GM10248 (cell line): ENCODE measurements around the gene DNAJC5.

ENCODE experiments used
- CTCF ChIA-PET: fragments of 300-600 bp; sonication (Branson Sonifier 250); formaldehyde crosslinking; extraction: SDS; loops from one replicate; lab custom pipeline; 2021; ENCODE audit warnings: antibody characterized with exemption; lab: Yijun Ruan, JAX
- POLR2A ChIA-PET: fragments of 350-650 bp; sonication (Branson Sonifier 250); formaldehyde crosslinking; extraction: SDS; loops from one replicate; lab custom pipeline; 2020; ENCODE audit warnings: antibody characterized with exemption; lab: Yijun Ruan, JAX
- DNase-seq: peaks from one replicate; pipeline ENCODE4 v3.0.0; 2012; ENCODE audit errors: extremely low spot score
- TF ChIP-seq, protein P1 (sequence below): IDR thresholded peaks from 2 replicates; pipeline ENCODE4 v1.5.1; 2012; ENCODE audit warnings: mild to moderate bottlenecking, low read depth; ENCODE audit errors: extremely low read depth, missing control alignments, control extremely low read depth

DNAJC5 gene, protein sequence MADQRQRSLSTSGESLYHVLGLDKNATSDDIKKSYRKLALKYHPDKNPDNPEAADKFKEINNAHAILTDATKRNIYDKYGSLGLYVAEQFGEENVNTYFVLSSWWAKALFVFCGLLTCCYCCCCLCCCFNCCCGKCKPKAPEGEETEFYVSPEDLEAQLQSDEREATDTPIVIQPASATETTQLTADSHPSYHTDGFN

DNA sequence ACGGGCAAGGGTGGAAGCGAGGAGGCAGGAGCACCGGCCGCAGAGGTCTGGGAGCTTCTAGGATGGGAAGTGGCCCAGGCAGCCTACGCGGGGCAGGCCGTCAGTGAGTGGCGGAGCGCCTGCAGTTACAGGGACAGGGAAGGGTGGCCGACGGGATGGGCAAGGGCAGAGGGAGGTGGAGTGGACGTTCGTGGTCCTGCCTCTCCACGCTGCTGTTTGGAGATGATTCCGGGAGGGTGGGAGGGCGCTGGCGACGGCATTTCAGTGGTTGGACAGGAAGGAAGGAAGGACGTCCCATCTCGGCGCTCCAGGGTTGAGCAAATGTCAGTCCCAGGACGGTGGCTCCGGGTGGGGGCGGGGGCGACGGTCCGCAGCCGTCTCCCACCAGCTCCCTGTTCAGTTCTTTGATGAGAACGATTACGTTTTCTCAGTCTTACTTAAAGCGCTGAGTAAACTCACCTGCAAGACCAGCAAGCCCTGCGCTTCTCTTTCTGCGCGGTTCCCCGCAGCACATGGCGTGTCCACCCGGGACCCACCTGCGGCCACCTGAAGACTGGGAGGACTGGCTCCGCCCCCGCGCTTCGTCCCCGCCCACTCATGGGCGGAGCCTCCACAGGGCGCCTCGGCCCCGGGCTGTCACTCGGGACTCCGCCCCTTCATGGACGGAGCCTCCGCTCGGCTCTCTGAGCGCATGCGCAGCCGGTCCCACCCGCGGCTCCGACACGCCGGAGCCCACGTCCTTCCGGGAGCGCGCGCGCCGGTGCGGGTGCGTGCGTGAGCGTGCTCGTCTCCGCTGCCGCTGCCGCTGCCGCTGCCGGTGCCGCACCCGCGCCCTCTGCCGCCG lies at the start of gene DNAJC5:
Gene DNAJC5, plus strand, starts transcription at position 769 of the 844 bp plus-strand sequence. CDS start 33,220 bp downstream, outside the sequence.
- TF ChIP-seq, protein P1, sequence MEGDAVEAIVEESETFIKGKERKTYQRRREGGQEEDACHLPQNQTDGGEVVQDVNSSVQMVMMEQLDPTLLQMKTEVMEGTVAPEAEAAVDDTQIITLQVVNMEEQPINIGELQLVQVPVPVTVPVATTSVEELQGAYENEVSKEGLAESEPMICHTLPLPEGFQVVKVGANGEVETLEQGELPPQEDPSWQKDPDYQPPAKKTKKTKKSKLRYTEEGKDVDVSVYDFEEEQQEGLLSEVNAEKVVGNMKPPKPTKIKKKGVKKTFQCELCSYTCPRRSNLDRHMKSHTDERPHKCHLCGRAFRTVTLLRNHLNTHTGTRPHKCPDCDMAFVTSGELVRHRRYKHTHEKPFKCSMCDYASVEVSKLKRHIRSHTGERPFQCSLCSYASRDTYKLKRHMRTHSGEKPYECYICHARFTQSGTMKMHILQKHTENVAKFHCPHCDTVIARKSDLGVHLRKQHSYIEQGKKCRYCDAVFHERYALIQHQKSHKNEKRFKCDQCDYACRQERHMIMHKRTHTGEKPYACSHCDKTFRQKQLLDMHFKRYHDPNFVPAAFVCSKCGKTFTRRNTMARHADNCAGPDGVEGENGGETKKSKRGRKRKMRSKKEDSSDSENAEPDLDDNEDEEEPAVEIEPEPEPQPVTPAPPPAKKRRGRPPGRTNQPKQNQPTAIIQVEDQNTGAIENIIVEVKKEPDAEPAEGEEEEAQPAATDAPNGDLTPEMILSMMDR = no peak
- ChIA-PET CTCF (interaction anchor here (1.2 to 1.5 kb wide), 2 partner anchors 109 to 357 kb away, joined by 3 read pairs; partner anchors contain the start of gene PTK6), POLR2A (no interaction called here)
- DNase-seq = peak; percentile 100

DNA sequence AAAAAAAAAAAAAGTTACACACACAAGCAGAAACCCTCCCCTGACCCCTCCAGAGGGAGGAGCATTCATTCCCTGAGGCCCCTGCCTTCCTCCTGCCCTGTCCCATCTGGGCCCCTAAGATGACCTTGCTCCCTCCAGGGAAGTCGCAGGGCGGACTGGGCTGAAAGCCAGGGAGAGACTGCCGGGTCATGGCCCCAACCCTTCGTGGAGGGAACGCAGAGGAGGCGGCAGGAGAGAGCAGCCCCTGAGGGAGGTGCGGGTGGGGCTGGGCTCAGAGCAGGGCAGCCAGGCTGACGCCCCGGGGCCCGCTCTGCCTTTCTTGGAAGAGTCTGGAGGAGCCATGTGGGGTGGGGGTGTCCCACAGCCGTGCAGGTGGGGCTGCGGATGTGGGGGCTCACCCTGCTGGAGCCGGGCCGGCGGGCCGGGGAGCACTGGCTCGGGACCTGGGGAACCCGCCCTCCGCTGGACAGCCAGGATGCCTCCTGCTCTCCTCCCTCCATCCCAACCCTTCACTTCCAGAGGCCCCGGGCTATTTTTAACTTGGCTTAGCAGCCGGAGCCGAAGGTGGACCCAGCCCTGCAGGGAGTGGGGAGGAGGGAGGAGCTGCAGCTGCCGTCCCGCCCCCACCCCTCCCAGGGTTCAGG lies 48.7 kb upstream of the DNAJC5 start:
- no peak for DNase-seq
- TF ChIP-seq, protein P1 = no peak
- ChIA-PET CTCF (no interaction called here), POLR2A (no interaction called here)

DNA sequence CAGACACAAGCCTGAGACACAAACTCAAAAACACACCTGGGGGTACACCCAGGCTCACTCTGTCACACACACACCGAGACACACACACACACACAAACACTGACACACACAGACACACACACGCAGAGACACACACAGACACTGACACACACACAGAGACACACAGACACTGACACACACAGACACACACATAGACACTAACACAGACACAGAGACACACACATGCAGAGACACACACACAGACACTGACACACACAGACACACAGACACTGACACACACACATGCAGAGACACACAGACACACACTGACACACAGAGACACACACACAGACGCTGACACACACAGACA lies 48.1 kb upstream of the DNAJC5 start:
- ChIA-PET CTCF (no interaction called here), POLR2A (no interaction called here)
- DNase-seq = no peak
- TF ChIP-seq, protein P1 = no peak

DNA sequence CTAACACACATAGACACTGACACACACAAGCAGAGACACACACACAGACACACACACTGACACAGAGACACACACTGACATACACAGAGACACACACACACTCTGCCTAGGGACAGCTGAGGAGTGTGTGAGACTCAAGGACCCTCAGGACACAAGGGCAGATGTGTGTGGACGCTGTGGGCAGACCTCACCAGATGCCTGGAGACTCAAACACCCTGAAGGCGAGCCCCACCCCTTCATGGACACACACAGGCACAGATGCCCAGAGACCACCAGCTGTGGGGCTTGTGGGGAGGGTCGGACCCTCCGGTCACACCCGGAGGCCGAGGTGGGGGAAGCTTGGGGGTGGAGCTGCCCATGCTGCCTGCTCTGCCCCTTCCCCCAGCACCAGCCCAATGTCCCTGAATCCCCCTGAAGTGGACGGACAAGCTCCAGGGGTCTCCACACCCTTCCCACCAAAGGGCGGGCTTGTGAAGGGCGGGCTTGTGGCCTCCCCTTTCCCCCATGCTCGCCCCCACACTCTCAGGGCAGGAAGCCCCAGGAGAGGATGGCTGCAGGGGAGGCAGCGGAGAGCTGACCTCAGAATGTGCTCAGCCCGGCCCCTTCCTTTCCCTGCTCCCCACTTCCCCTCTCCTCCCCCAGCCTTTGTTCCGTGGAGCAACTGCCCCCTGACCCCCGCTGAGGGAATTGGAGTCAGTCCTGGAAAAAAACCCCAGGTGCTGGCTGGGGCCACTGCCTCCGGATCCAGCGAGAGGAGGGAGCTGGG lies 47.5 kb upstream of the DNAJC5 start:
- POLR2A ChIA-PET = interaction anchor here (1.0 kb wide), 1 partner anchor 17 kb away, joined by 3 read pairs; the partner anchor contains the start of gene TPD52L2
- CTCF ChIA-PET = interaction anchor here (0.9 to 1.8 kb wide), 4 partner anchors 17 to 141 kb away, joined by 3 to 6 read pairs (median 4); partner anchors contain the start of gene TPD52L2

DNA sequence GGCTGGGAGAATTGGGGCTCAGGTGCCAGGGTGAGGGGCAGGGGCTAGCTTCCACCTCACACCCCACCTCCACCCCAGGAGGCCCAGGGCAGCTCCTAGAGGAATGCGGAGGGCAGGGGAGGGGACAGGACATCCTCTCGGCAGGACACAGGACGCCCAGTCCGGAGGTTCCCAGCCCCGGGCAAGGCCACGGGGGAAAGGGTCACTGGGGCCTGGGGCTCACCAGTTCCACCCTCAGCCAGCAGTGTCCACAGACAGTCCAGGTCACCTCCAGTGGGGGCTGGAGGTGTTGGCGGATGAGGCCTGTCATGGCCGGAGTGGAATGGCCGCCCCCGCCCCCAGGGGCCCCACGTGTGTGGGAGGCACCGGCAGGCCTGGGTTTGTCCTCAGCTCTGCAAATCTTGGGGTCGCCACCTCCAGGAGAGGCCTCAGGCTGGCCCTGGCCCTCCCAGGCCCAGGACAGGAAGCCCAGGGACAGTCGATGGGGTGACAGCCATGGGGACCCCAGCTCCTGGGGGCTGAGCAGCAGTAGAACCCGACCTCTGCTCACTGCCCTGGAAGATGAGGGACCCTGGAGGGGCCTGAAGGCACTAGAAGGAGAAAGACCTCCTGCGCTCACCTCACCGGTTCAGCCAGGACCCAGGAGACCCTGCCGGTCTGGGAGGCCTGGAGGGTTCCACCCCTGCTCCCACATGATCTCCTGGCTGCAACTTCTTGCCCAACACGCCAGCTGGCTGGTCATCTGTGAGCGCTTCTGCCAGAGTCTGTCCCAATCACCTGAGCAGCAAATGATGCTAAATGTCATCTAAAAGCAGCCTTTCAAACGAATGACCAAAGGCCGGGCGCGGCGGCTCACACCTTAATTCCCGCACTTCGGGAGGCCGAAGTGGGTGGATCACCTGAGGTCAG lies 46.7 kb upstream of the DNAJC5 start:
- no peak for DNase-seq
- TF ChIP-seq, protein P1 = no peak
- POLR2A ChIA-PET = interaction anchor here (1.0 kb wide), 1 partner anchor 17 kb away, joined by 3 read pairs; the partner anchor contains the start of gene TPD52L2
- CTCF ChIA-PET = interaction anchor here (0.9 to 1.8 kb wide), 4 partner anchors 16 to 142 kb away, joined by 3 to 6 read pairs (median 4); partner anchors contain the start of gene TPD52L2

More for the DNA sequence above, 47.5 kb upstream of the DNAJC5 start:
- TF ChIP-seq, protein P1 = no peak
- DNase-seq = no peak
